H7 (cell line): ENCODE results near the gene NBEAL2. TPM values are rescaled to one million over a fixed set of nuclear protein-coding genes. Genes with fewer than 3 reads are reported as not detected.

Source experiments
- DNase-seq: peaks from one replicate; pipeline ENCODE4 v3.0.0; 2012
- H3K27me3 ChIP-seq: 2 replicates; pipeline ENCODE4 v1.6.0; 2011; ENCODE audit warnings: mild to moderate bottlenecking, low read length; ENCODE audit not compliant: control insufficient read depth, insufficient read depth
- H3K36me3 ChIP-seq: replicated peaks from 2 replicates; pipeline ENCODE4 v1.5.1; 2011; ENCODE audit warnings: low read length; ENCODE audit not compliant: control insufficient read depth, insufficient read depth
- H3K4me3 ChIP-seq: 2 replicates; pipeline ENCODE4 v1.5.1; 2011; ENCODE audit warnings: low read depth, mild to moderate bottlenecking, control low read depth, low read length, moderate library complexity; ENCODE audit not compliant: insufficient read depth
- total RNA-seq: library from RNA; depleted of rRNA; stranded (reverse); fragments of >200 nt; shearing (Covaris generic); gene quantifications from 2 replicates; pipeline ENCODE4 v1.2.3, GENCODE V29; 2014; rRNA removed

Gene NBEAL2, protein sequence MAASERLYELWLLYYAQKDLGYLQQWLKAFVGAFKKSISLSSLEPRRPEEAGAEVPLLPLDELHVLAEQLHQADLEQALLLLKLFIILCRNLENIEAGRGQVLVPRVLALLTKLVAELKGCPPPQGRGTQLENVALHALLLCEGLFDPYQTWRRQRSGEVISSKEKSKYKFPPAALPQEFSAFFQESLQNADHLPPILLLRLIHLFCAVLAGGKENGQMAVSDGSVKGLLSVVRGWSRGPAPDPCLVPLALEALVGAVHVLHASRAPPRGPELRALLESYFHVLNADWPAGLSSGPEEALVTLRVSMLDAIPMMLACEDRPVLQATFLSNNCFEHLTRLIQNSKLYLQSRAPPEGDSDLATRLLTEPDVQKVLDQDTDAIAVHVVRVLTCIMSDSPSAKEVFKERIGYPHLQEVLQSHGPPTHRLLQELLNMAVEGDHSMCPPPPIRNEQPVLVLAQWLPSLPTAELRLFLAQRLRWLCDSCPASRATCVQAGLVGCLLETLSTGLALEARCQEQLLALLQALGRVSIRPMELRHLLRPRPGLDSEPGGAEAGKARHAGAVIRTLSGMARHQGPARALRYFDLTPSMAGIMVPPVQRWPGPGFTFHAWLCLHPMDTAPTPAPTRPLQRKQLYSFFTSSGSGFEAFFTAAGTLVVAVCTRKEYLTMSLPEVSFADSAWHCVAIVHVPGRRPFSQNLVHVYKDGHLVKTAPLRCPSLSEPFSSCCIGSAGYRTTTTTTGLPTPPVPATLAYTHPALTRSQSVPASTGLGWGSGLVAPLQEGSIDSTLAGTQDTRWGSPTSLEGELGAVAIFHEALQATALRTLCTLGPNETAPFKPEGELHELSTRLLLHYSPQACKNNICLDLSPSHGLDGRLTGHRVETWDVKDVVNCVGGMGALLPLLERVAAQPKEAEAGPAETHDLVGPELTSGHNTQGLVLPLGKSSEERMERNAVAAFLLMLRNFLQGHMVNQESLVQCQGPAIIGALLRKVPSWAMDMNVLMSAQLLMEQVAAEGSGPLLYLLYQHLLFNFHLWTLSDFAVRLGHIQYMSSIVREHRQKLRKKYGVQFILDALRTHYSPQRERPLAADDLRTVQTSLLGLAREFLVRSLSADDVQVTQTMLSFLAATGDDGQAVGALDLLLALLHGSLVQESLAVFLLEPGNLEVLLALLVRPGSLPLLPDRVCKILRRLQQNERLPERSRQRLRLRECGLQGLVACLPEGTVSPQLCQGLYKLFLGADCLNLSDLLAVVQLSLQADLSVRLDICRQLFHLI (N-terminal part only)
- total RNA-seq: 51.6 and 65.4 TPM in 2 replicates

DNA sequence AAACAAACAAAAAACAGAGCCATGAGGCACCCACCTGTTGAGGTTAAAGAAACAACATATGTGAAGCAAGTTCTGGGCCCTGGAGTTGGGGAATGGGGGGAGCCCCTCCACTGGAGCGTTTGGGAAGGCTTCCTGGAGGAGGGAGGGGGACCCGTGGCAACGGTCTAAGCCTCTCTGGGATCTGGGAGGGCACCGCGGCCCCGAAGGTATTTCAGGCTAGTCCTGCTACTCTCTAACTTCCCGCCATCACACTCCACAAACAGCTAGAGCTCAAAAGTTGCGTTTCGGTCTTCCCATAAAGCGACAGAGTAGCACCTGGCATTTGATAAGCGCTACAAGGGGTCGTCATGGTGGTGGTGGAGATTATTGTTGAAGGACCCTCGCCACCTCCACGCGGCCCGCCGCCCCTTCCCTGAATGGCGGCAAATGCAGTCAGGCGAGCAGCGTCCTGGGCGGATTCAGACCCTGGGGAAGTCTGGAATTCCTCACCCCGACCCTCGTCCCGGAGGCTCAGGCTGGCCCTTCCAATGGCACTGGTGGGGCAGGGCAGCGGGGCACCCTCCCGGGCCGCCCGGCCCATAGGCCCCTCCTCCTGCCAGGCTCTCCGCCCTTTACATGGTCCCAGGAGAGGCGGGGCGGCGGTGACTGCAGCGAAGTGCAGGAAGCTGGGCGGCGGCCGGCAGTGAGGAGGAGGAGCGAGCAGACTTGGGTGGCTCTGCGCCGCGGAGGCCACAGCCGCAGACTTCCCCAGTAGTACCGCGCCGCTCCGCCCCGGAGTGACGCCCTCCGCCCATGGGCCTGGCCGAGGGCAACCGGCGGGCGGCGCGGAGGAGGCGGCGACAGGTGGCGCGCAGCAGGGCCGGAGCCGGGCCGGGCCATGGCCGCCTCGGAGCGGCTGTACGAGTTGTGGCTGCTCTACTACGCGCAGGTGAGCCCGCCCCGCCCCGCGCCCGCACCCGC is at the start of gene NBEAL2:
NBEAL2 (plus strand) TSS at position 682 of the 960 bp plus-strand sequence; CDS start at position 878, 196 bp downstream.
- peak within 1 kb of the TSS; percentile 81 for H3K4me3 ChIP-seq
- DNase-seq: peak; percentile 97
- H3K36me3 ChIP-seq: no peaks in the 10 kb centered on the region; the same call in 1 of the 2 replicates
- no peaks in the 10 kb centered on the region; the same call in 1 of the 2 replicates for H3K27me3 ChIP-seq

DNA sequence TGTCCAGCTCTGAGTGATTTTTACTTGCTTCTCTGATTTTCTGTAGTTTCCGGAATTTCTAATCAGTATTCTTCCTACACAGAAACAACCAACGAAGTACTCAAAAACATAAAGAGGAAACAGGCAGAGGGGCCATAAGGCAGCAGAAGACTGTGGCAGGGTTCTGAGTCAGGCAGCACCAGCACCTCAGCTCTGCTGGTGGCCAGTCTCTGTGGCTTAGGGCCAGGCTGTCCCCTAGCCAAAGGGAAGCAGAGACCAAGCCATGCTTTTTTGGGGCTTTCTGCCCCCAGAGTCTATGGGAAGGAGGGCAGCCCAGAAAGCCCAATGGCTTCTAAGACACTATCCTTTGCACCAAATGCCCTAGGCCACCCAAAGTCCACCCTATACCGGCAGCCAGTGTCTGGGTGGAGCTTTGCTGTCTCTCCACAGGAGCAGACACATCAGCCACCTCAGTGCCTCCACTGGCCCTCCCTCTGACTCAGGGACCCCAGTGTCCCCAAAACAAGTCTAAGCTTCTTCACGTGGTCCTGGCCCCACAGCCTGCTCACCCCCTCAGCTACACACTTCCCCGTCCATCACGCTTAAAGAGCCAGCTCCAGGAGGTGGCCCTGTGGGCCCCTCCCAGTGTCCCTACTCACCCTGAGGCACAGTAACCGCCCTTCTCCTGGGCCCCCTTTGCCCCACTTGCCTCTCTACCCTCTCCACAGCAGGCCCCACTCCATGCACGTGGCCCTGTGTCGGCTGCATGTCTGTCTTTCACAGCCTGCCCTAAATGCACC is 49.1 kb upstream of the NBEAL2 start:
- no peaks in the 10 kb centered on the region for H3K27me3 ChIP-seq
- no peak for DNase-seq
- no peak overlapping the region for H3K4me3 ChIP-seq
- H3K36me3 ChIP-seq: peaks cover 13% of the 10 kb centered on the region

DNA sequence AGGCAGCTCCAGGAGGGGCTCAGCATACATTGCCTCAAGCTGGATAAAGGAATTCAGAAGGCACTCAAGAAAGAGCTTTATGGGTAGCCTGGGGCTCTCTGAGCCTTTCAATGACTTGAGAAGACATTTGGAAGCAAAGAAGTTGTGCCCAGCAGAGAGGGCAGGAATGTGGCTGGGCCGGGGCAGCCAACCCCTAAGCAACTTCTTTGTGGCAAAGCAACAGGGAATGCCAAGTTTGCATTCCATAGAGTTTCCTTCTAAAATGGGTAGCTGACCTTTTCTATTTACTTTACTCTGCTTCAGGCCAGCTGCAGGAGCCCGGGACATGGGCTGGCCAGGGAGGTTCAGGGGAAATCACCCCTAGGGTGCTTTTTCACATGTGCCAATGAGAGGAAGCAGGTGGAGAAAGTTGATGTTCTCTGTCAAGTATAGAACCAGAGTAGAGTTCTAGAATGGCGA is 48.5 kb upstream of the NBEAL2 start:
- Histone ChIP-seq H3K27me3 (no peaks in the 10 kb centered on the region), H3K36me3 (peaks cover 8% of the 10 kb centered on the region), H3K4me3 (no peak overlapping the region)

DNA sequence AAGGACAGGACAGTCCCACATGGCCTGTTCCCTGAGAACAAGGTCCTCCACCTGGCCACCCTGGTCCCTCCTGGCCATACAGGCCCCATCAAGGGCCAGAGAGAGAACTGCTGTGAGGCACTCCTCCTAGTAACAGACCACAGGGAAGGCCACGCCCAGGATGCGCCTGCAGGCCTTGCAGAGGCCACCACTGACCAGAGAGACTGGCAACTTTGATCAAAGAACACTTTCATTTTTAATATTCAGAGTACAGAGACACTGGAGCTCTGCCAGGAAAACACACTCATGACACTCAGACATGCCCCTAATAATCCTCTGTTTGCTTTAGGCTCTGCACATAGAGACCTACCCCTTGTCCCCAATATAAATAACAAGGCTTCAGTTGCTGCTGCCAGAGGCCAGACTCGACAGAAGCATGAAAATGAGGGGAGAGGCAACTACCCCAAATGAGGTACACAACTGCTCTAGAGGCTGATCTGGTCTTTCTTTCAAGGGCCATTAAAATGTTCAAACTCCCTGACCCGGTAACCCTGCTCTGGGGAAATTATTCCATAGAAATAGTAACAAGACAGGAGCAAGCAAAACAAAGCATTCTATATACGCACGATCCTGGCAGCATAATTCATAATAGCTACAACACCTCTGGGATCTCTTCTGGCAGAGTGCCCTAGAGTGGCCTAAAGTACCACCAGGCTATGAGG is 47.7 kb upstream of the NBEAL2 start:
- H3K36me3 ChIP-seq: peaks cover 6% of the 10 kb centered on the region
- H3K4me3 ChIP-seq: no peak overlapping the region
- H3K27me3 ChIP-seq: no peaks in the 10 kb centered on the region
- DNase-seq: no peak

More for the DNA sequence above, 48.5 kb upstream of the NBEAL2 start:
- DNase-seq: no peak

DNA sequence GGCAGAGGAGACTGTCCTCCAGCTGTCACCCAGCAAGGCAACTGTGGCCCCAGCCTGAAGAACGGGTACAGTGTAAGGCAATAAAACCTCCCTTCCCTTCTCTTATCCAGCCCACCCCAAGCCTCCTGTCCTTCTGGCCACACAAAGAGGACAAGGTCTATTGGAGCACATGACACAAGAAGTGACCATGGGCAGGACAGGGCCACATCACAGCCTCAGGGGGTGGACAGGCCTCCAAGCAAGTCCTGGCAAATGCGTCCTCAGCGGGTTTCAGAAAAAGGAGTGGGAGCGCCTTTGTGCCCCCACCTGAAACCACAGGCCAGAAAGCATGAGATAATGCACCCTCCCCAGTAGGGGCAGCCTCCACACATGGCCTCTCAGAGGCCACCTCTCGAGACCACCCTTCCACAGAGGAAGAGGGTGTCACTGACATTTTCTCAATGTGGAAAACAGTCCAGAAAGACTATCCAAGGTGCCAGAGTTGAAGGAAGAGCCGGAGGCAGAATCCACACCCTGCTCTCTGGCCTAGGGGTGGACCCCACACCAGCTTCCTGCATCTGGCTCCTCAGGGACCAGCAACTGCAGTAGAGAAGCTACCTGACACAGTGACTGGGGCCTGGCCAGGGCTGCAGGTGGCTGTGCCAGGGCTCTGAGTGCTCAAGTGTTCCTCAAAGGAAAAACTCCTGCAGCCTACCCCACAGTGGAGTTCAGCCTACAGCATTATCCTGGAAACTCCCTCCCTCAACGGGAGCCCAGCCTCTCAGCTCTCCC is 46.8 kb upstream of the NBEAL2 start:
- H3K4me3 ChIP-seq: no peak overlapping the region
- no peaks in the 10 kb centered on the region for H3K27me3 ChIP-seq
- no peak for DNase-seq
- H3K36me3 ChIP-seq: peaks cover 4% of the 10 kb centered on the region

DNA sequence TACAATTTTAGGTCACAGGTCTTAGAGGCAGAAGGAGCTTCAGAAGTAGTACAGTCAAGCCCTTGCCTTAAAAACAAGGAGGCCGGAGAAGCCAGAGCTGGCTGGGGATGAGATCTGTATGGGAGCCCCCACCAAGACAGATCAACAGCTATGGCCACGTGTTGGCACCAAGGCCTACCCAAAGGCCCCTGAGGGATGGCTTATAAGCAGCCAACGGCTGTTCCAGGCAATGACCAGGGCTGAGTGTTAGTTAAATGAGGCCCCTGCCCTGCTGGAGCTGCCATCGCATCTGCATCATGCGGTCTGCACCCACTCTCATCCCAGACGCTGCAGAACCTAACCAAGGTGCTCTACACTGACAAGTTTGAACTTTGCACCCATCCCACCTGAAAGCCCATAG is 46.2 kb upstream of the NBEAL2 start:
- Histone ChIP-seq H3K4me3 (no peak overlapping the region), H3K36me3 (peaks cover 5% of the 10 kb centered on the region), H3K27me3 (no peaks in the 10 kb centered on the region)
- DNase-seq: no peak

DNA sequence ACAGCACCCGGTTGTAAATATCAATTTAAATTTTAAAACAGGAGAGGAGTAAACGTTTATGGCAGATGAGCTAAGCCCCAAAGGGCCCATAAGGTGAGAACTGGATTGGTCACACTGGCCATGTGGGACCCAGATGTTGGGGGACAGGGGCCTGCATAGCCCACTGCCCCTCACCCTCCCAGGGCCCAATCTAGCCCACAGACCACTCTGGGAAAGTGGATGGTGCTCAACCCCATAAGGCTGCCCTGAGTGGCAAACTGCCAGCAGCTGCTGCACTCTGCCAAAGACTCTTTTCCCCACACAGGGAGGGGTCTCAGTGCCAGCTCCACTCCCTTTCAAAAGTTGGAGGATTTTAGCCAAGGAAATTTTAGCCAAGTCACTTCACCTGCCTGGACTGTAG is 45.4 kb upstream of the NBEAL2 start:
- H3K27me3 ChIP-seq: no peaks in the 10 kb centered on the region
- no peak overlapping the region for H3K4me3 ChIP-seq
- H3K36me3 ChIP-seq: peaks cover 7% of the 10 kb centered on the region
- no peak for DNase-seq

DNA sequence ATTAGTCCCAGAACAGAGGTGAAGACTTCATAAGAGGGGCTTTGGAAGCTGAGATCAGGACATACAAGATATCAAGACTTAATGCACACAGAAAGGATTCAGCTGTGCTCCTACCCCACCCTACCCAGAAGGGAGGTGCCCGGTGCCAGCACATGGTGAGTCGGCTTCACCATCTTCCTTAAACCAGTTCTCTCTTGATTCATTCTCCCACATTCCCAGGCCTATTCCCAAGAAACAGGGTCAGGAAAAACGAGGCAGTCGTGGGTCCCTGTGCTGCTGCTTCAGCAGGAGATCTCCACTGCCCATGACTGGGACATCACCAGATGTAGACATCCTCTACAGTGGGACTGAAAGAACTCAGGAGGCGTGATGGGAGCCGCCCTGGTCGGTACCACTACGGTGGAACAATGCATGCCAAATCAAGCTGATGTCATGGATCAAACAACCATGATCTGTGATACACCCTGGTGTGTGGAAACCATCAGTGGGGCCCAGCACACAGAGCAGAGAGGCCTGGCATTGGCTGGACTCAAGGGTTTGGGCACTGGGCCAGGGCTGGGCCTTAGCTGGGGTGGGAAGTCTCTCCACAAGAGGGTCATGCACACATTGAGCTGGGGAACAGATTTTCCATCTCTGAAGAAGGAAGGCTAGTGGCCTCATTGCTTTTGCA is 44.8 kb upstream of the NBEAL2 start:
- Histone ChIP-seq H3K27me3 (no peaks in the 10 kb centered on the region), H3K4me3 (no peak overlapping the region), H3K36me3 (peaks cover 6% of the 10 kb centered on the region)
- no peak for DNase-seq

DNA sequence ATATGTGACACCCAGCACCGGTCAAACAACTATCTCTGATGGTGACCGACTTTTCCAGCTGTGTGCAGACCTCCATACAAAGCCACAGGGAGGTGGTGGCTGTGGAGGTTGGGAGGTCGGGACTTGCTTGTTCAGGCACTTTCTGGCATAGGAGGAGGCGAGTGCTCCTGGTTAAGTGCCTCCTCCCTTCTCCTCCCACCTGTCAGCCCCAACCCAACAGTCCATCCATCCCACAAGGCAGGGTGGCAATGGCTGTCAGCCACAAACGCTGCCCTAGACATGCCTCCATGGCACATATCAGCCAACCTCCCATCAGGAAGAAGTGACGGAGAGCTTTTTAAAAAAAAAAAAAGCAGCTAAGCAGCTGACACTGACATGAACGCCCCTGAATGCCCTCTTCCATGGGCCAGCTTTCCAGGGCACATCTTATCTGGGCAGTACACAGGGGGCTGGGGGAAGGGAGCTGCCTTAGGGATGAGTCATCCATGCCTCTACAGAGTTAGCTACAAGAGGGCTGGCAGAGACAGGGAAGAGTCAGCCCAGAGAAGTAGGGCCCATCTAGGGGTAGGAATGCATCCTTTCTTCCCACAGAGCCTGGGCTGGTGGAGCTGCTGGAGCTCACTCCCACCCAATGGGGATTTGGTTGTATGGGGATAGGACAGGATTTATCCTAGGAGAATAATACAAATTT is 44.2 kb upstream of the NBEAL2 start:
- peaks cover 8% of the 10 kb centered on the region for H3K36me3 ChIP-seq
- DNase-seq: peak; percentile 89
- no peak overlapping the region for H3K4me3 ChIP-seq
- H3K27me3 ChIP-seq: no peaks in the 10 kb centered on the region

DNA sequence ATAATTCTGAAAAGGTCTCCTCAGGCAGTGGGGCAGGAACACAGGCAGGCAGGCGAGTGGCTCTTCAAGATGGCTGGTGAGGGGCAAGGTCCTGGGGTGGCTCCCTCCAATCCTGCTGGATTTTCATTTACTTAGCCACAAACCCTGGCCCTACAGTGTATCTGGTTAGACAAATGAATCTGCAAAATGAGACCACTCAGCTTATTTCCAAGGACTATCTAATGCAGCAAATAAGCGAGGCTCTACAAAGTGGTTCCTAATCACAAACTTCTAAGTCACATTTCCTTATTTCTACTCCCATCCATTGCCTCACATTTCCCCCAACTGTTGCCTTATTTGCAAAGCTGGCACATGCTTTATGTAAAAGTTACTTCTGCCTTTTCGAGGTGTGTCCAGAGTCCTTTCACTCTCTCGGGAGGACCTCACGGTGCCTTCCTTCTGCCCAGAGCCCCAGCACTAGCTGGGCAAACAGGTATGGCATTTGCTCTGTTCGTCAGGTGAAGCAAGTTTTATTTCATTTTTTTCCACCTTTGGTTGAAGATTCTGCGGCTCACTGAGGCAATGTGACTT is 43.4 kb upstream of the NBEAL2 start:
- no peaks in the 10 kb centered on the region for H3K27me3 ChIP-seq
- DNase-seq: no peak
- no peak overlapping the region for H3K4me3 ChIP-seq
- H3K36me3 ChIP-seq: peaks cover 12% of the 10 kb centered on the region
